Activated naive CD8-positive, alpha-beta T cell treated with anti-CD3 and anti-CD28 coated beads, Interleukin-2, amount 10 ng/mL, durations not matched to agents 7 days and 5 days (primary cell): ENCODE measurements around the gene ZNF747. TPM values are rescaled to one million over a fixed set of nuclear protein-coding genes. Genes with fewer than 3 reads are reported as not detected.

ENCODE experiments used
- ATAC-seq: fragments of 150-1000 bp; cut with Tn5 transposase; one replicate; pipeline ENCODE4 v1.10.0; 2021; ENCODE audit warnings: low read depth, moderate library complexity
- POLR2A ChIA-PET: fragments of 350-600 bp; sonication (Branson Sonifier 250); formaldehyde crosslinking; loops from one replicate; lab custom pipeline; 2021; ENCODE audit warnings: antibody characterized with exemption; lab: Charles Lee
- DNase-seq: peaks from one replicate; pipeline ENCODE4 v3.0.0; 2021
- H3K27ac Mint-ChIP-seq: one replicate; pipeline ENCODE4 v1.8.0; 2022; ENCODE audit warnings: mild to moderate bottlenecking, mixed read lengths
- H3K27me3 Mint-ChIP-seq: one replicate; pipeline ENCODE4 v1.8.0; 2022; ENCODE audit warnings: mild to moderate bottlenecking, moderate library complexity, mixed read lengths
- H3K36me3 Mint-ChIP-seq: one replicate; pipeline ENCODE4 v1.8.0; 2021; ENCODE audit warnings: mild to moderate bottlenecking, mixed read lengths
- H3K4me1 Mint-ChIP-seq: one replicate; pipeline ENCODE4 v1.8.0; 2021; ENCODE audit warnings: mixed read lengths
- H3K4me3 Mint-ChIP-seq: one replicate; pipeline ENCODE4 v1.8.0; 2022; ENCODE audit warnings: mild to moderate bottlenecking, moderate library complexity, mixed read lengths
- H3K9me3 Mint-ChIP-seq: one replicate; pipeline ENCODE4 v1.8.0; 2021; ENCODE audit warnings: mixed read lengths
- total RNA-seq, 2 experiments: library from RNA; stranded (reverse); gene quantifications; one replicate each; pipeline ENCODE4 v1.2.3, GENCODE V29; 2021

The ZNF747 gene
- 10 to 100 TPM; 11.9 to 12.5 TPM for total RNA-seq

GRCh38 chr16:30534368-30535105 lies at the start of gene ZNF747:
ZNF747 (minus strand) TSS chr16:30534858; CDS start chr16:30534679, 179 bp downstream.
- peak; percentile 83 for ATAC-seq

GRCh38 chr16:30582611-30583340 lies 48.1 kb upstream of the ZNF747 start:
- DNase-seq: no peak
- peaks cover 18% of the 10 kb centered on the region for H3K4me1 Mint-ChIP-seq
- no peak for ATAC-seq
- H3K27ac Mint-ChIP-seq: no peak overlapping the region
- H3K27me3 Mint-ChIP-seq: no peaks in the 10 kb centered on the region
- H3K36me3 Mint-ChIP-seq: peaks cover 16% of the 10 kb centered on the region
- H3K9me3 Mint-ChIP-seq: no peaks in the 10 kb centered on the region
- POLR2A ChIA-PET: interaction anchor here (0.6 to 3.6 kb wide), 4 partner anchors 11 to 37 kb away, joined by 3 to 52 read pairs (median 6); partner anchors contain the start of gene ZNF688
- no peak overlapping the region for H3K4me3 Mint-ChIP-seq

More at GRCh38 chr16:30534368-30535105, at the start of gene ZNF747:
- Mint-ChIP-seq H3K27ac (peak within 1 kb of the TSS; percentile 99), H3K27me3 (no peaks in the 10 kb centered on the region), H3K36me3 (peaks cover 12% of the 10 kb centered on the region), H3K4me1 (peaks cover 23% of the 10 kb centered on the region), H3K4me3 (peak within 1 kb of the TSS; percentile 96), H3K9me3 (no peaks in the 10 kb centered on the region)
- POLR2A ChIA-PET: interaction anchor here (1.3 to 5.5 kb wide), 22 partner anchors 9 to 125 kb away, joined by 3 to 131 read pairs (median 10); partner anchors contain the start of genes DCTPP1, FBRS, ZNF688 and ZNF689
- DNase-seq: peak; percentile 91

- POLR2A ChIA-PET: interaction anchor here (1.0 to 2.2 kb wide), 2 partner anchors 10 to 30 kb away, joined by 3 to 9 read pairs; partner anchors contain the start of gene ZNF688
- H3K4me3 Mint-ChIP-seq: no peak overlapping the region
- H3K36me3 Mint-ChIP-seq: peaks cover 10% of the 10 kb centered on the region
These were observed 46.8 kb upstream of the ZNF747 start for GRCh38 chr16:30581457-30581856.

GRCh38 chr16:30574678-30575077 lies 40.0 kb upstream of the ZNF747 start:
- DNase-seq (no peak), ATAC-seq (no peak)
- Mint-ChIP-seq H3K4me1 (peaks cover 19% of the 10 kb centered on the region), H3K27ac (peak overlapping the region; percentile 9), H3K27me3 (no peaks in the 10 kb centered on the region), H3K9me3 (no peaks in the 10 kb centered on the region), H3K36me3 (peaks cover 13% of the 10 kb centered on the region), H3K4me3 (peak overlapping the region; percentile 22)
- POLR2A ChIA-PET: interaction anchor here (1.1 kb wide), 1 partner anchor 10 kb away, joined by 3 read pairs; no protein-coding TSS in a partner anchor

More at GRCh38 chr16:30581457-30581856, 46.8 kb upstream of the ZNF747 start:
- no peaks in the 10 kb centered on the region for H3K9me3 Mint-ChIP-seq
- H3K27me3 Mint-ChIP-seq: no peaks in the 10 kb centered on the region
- peaks cover 8% of the 10 kb centered on the region for H3K4me1 Mint-ChIP-seq
- H3K27ac Mint-ChIP-seq: no peak overlapping the region
- DNase-seq: no peak
- no peak for ATAC-seq

GRCh38 chr16:30571445-30572322 lies 37.0 kb upstream of the ZNF747 start, which contains the start of gene ZNF688:
ZNF688 (minus strand) TSS chr16:30571714; CDS start chr16:30571629, 85 bp downstream.
- peaks cover 36% of the 10 kb centered on the region for H3K4me1 Mint-ChIP-seq
- H3K4me3 Mint-ChIP-seq: peak within 1 kb of the TSS; percentile 97
- H3K27me3 Mint-ChIP-seq: no peaks in the 10 kb centered on the region
- H3K9me3 Mint-ChIP-seq: no peaks in the 10 kb centered on the region
- POLR2A ChIA-PET: interaction anchor here (0.7 to 3.5 kb wide), 36 partner anchors 8 to 448 kb away, joined by 3 to 68 read pairs (median 5); partner anchors contain the start of genes CORO1A, DCTPP1, FBRS and PRR14
- H3K36me3 Mint-ChIP-seq: peaks cover 9% of the 10 kb centered on the region
- H3K27ac Mint-ChIP-seq: peak within 1 kb of the TSS; percentile 90
- peak; percentile 86 for ATAC-seq
- peak; percentile 90 for DNase-seq

GRCh38 chr16:30570636-30571444 lies 36.2 kb upstream of the ZNF747 start:
- DNase-seq (no peak), ATAC-seq (no peak)
- Mint-ChIP-seq H3K36me3 (peaks cover 8% of the 10 kb centered on the region), H3K27ac (peak overlapping the region; percentile 90), H3K4me3 (peak overlapping the region; percentile 86), H3K27me3 (no peaks in the 10 kb centered on the region), H3K4me1 (peaks cover 39% of the 10 kb centered on the region), H3K9me3 (no peaks in the 10 kb centered on the region)
- POLR2A ChIA-PET: interaction anchor here (0.6 to 3.5 kb wide), 25 partner anchors 9 to 447 kb away, joined by 3 to 68 read pairs (median 5); partner anchors contain the start of genes CORO1A, DCTPP1, FBRS and ITGAL

- Mint-ChIP-seq H3K9me3 (no peaks in the 10 kb centered on the region), H3K36me3 (peaks cover 7% of the 10 kb centered on the region), H3K27ac (peak overlapping the region; percentile 54), H3K4me1 (peaks cover 38% of the 10 kb centered on the region), H3K4me3 (peak overlapping the region; percentile 86), H3K27me3 (no peaks in the 10 kb centered on the region)
- DNase-seq: no peak
- POLR2A ChIA-PET: interaction anchor here (0.6 to 3.5 kb wide), 11 partner anchors 8 to 152 kb away, joined by 3 to 68 read pairs (median 5); partner anchors contain the start of genes ITGAL, ZNF747, ZNF764 and ZNF785
- no peak for ATAC-seq
These were observed 35.3 kb upstream of the ZNF747 start for GRCh38 chr16:30569746-30570635.

GRCh38 chr16:30569281-30569680 lies 34.6 kb upstream of the ZNF747 start:
- Mint-ChIP-seq H3K4me1 (peaks cover 33% of the 10 kb centered on the region), H3K36me3 (peaks cover 3% of the 10 kb centered on the region), H3K9me3 (no peaks in the 10 kb centered on the region), H3K27ac (peak overlapping the region; percentile 32), H3K27me3 (no peaks in the 10 kb centered on the region), H3K4me3 (peak overlapping the region; percentile 19)
- DNase-seq: no peak
- no peak for ATAC-seq
- POLR2A ChIA-PET: interaction anchor here (1.1 to 2.7 kb wide), 5 partner anchors 11 to 110 kb away, joined by 3 to 39 read pairs (median 9); partner anchors contain the start of genes ZNF764 and ZNF785

GRCh38 chr16:30567991-30568638 lies 33.5 kb upstream of the ZNF747 start:
- Mint-ChIP-seq H3K36me3 (peaks cover 3% of the 10 kb centered on the region), H3K4me1 (peaks cover 29% of the 10 kb centered on the region), H3K9me3 (no peaks in the 10 kb centered on the region), H3K4me3 (peak overlapping the region; percentile 77), H3K27ac (peak overlapping the region; percentile 94), H3K27me3 (no peaks in the 10 kb centered on the region)
- DNase-seq (no peak), ATAC-seq (peak; percentile 35)
- POLR2A ChIA-PET: interaction anchor here (0.6 to 2.7 kb wide), 11 partner anchors 10 to 760 kb away, joined by 3 to 39 read pairs (median 3); partner anchors contain the start of genes ZNF689, ZNF764 and ZNF785
